D721Med (cell line): ENCODE measurements around the gene DAGLB.
"Not testable (repeated sequence)": the region's sequence is repeated elsewhere in the genome, so short reads cannot be mapped to it uniquely, and the experiment has no call there.

Experiments
- DNase-seq: peaks from one replicate; pipeline ENCODE4 v3.0.0; 2011; ENCODE audit warnings: low spot score; ENCODE audit not compliant: insufficient read length
- FAIRE-seq: peaks from 2 replicates; lab custom pipeline; 2011; peaks lifted over from hg19 to GRCh38; lab: Jason Lieb, UNC
- TF ChIP-seq, protein P1 (sequence below): IDR thresholded peaks from 2 replicates; pipeline ENCODE4 v1.5.1; 2012; ENCODE audit warnings: mild to moderate bottlenecking, control low read depth; ENCODE audit not compliant: insufficient read depth; ENCODE audit errors: missing control alignments

DAGLB gene

DNA sequence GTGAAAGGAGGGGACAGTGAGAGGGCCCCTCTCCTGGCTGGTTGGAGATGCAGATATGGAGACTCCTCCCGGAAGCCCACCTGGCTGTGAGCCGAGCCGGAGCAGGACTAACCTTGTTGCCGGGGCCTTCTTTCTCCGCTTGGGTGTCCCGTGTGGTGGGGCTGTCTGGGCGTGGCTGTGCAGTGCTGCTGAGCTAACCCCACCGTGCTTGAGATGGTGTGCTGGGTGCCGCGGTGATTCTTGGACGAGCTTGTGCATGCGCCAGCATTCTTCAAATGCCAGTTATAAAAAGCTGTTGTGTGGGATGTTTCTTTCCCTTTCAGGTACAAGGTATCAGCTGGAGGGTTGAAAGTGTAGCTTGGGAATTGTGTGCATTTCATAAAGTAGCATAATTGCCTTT lies 48.8 kb downstream of the DAGLB start:
- FAIRE-seq: no peak
- TF ChIP-seq, protein P1, sequence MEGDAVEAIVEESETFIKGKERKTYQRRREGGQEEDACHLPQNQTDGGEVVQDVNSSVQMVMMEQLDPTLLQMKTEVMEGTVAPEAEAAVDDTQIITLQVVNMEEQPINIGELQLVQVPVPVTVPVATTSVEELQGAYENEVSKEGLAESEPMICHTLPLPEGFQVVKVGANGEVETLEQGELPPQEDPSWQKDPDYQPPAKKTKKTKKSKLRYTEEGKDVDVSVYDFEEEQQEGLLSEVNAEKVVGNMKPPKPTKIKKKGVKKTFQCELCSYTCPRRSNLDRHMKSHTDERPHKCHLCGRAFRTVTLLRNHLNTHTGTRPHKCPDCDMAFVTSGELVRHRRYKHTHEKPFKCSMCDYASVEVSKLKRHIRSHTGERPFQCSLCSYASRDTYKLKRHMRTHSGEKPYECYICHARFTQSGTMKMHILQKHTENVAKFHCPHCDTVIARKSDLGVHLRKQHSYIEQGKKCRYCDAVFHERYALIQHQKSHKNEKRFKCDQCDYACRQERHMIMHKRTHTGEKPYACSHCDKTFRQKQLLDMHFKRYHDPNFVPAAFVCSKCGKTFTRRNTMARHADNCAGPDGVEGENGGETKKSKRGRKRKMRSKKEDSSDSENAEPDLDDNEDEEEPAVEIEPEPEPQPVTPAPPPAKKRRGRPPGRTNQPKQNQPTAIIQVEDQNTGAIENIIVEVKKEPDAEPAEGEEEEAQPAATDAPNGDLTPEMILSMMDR: no peak
- DNase-seq: no peak

DNA sequence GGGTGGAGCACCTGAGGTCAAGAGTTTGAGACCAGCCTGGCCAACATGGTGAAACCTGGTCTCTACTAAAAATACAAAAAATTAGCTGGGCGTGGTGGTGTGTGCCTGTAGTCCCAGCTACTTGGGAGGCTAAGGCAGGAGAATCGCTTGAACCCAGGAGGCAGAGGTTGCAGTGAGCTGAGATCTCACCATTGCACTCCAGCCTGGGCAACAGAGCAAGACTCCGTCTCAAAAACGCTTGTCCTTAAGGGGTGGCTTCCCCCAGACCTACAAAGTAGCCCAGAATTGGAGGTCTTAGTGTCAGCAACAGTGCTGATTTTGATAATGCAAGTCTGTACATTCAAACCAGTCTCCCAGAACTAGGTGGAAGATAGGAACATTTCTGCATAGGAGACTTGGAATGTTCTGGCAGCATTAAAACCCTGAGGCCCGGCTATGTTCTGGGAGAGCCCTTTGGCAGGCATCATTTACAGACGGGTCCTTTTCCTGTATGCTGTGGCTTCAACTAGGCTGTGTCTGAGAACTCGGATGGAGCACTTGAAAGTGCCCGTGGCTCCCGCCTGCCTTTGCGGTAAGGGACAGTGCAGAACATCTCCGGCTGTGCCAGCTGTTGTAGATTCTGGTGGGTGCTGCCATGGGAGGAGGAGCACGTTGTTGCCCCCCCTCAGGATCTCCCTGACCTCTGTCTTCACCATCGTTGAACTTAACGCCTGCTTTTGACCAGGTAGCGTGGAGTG lies 49.8 kb downstream of the DAGLB start:
- DNase-seq, FAIRE-seq: not testable (repeated sequence)

DNA sequence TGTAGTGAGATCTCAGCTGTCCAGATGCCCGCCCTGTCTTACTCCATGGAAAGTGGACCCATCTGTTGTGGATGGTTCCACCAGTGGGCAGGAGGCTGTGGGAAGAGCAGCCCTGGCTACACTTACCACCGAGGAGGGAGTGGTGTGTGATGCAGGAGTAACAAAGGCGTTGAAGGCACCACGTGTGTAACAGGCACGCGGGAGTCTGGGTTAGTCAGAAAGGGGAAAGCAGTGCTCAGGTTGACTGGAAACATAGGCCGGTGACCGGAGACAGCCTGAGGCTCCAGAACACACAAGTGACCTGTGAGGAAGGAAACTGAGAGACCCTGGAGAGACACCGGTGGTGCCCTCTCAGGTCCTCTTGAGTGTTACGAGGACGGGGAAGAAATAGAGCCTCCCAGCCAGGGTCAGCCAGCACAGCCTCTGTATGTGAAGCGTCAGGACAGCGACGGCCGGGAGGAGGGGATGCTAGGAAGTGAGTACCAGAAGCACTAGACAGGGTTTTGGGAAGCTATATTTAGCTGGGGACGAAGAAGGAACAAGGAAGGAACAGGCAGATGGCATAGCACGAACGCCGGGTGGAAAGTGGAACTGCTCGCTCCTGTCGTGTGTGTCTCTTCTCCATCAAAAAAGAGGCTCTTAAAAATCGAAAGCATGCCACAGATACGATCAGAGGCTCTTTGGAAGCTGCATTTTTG lies 51.7 kb downstream of the DAGLB start:
- DNase-seq: no peak
- TF ChIP-seq, protein P1: no peak
- FAIRE-seq: no peak

DNA sequence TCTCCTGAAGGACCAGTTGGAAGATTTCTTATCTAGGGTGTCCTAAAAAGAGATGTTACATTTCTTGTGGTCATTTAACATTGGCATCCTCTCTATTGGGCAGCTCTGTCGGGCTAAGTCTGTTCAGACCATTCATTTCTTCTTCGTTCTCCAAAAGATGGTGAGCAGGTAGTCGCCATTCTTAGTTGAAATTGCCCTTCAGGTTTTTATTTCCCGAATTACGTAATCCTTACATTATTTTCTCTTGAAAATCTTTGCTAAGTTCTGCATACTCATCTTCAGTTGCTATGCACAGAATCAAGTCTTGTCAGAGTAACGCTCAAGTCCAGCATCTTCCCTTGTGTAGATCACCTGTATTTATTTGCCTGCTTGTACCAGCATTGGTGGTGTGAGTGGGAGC lies 53.6 kb downstream of the DAGLB start:
- DNase-seq (no peak), FAIRE-seq (no peak)
- TF ChIP-seq, protein P1: no peak

DNA sequence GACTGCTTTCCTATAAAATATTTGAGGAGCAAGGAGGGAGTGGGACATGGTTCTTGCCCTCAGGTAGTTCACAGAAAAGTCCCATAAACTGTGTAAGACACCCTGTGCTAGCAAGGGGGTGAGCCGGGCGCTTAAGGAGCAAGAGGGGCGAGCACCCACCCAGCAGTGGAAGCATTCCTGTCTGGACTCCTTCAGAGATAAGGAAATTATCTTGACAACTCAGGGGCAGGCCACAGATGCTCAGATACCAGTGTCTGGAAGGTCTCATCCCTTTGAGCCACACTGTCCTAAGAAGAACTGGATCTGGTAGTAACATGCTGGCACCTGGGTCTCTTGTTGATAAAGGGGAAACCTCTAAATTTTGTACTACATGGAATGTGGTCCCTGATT lies 54.1 kb downstream of the DAGLB start:
- TF ChIP-seq, protein P1: no peak
- DNase-seq (no peak), FAIRE-seq (no peak)

DNA sequence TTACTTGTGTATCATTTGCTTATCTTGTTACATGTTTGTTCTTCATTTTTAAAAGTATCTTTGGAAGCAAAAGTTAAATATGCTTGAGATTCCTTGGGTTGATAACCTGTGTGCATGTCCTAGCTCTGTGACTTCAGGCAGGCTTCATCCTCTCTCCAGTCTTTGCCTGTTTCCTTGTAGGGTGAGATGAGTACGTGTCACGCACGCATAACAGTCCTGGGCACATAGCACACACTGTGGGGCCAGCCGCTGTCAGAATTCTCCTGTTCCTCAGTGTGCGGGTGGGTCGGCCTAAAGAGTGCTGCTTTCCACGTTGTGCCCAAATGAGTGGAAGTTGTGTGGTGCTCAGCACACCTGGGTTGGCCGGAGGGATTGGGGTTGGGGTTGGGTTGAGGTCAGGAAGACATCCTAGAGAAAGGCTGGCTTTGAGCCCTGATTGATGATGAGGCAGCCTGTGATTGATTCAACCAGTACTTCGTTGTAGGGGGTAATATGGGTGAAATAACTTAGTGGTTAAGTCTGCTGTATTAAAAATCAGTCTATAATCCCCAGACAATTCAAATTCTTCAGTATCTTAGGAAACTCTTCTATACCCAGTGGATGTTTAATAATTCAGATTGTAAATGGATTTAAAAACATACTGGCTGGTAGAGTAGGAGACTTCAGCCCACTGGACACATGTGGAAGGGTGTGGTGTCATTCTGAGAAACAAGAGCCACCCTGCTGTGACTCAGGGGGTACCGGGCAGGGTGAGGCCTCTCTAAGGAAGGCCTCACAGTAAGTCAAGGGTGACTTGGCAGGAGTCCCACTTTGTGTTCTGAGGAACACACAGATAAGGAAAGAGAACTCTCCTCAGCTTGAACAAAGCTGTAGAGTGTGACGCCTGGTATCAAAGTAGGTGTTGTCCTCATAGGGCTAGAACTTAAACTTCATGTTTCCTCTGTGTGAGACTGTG lies 54.8 kb downstream of the DAGLB start:
- TF ChIP-seq, protein P1: no peak
- DNase-seq (no peak), FAIRE-seq (no peak)

DNA sequence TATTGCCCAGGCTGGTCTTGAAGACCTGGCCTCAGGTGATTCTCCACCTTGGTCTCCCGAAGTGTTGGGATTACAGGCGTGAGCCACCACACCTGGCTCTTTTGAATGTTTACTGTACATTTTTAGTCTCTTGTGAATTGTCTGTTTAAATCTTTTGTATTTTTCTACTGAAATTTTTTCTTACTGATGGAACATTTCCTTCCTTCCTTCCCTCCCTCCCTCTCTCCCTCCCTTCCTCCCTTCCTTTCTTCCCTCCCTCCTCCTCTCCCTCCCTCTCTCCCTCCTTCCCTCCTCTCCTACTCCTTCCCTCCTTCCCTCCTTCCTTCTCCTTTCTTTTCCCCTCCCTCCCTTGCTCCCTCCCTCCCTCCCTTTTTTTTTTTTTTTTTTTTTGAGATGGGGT lies 58.0 kb downstream of the DAGLB start:
- TF ChIP-seq, protein P1: no peak
- FAIRE-seq (no peak), DNase-seq (no peak)
